HUES6 (cell line): Measurements from ENCODE around the gene TDRD12.
"Not testable (repeated sequence)": the region's sequence is repeated elsewhere in the genome, so short reads cannot be mapped to it uniquely, and the experiment has no call there.

Experiments
- H3K27ac ChIP-seq: 2 replicates; pipeline ENCODE4 v1.7.0; 2013; ENCODE audit warnings: low read depth, mild to moderate bottlenecking, low read length, inconsistent platforms
- H3K27me3 ChIP-seq: 2 replicates; pipeline ENCODE4 v1.6.1; 2013; ENCODE audit warnings: low read length; ENCODE audit not compliant: control insufficient read depth, insufficient read depth
- H3K36me3 ChIP-seq: 2 replicates; pipeline ENCODE4 v1.6.1; 2013; ENCODE audit warnings: low read length; ENCODE audit not compliant: control insufficient read depth, insufficient read depth
- H3K4me1 ChIP-seq: 2 replicates; pipeline ENCODE4 v1.6.1; 2013; ENCODE audit warnings: low read length; ENCODE audit not compliant: control insufficient read depth, insufficient read depth
- H3K4me3 ChIP-seq: 2 replicates; pipeline ENCODE4 v1.5.1; 2013; ENCODE audit warnings: low read depth, low read length
- H3K9ac ChIP-seq: one replicate; pipeline ENCODE4 v1.6.1; 2013; ENCODE audit warnings: mild to moderate bottlenecking, low read length
- H3K9me3 ChIP-seq: 2 replicates; pipeline ENCODE4 v1.6.1; 2013; ENCODE audit warnings: low read depth, low read length; ENCODE audit not compliant: control insufficient read depth, insufficient read depth

The TDRD12 gene

DNA sequence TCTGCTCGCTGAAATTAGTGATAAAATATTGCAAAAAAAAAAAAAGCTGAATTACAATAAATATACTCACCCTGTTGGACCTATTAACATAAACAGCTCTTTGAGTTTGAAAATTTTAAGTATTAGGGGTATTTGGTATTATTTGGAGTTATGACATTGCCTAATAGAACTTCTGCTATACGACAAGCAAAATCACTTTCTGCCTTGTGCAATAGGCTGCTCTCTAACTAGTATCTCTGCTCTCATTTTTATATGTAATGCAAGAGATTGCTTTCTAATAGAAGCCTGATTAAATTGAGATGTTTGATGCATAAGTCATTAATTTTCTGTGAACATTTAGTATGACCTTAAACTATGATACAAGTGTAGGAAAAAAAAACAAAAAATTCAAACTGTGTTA is 38.6 kb upstream of the TDRD12 start:
- H3K4me3 ChIP-seq, result no peak overlapping the region
- no peak overlapping the region for H3K9ac ChIP-seq
- no peaks in the 10 kb centered on the region for H3K9me3 ChIP-seq
- H3K27me3 ChIP-seq, result peaks cover 26% of the 10 kb centered on the region
- peaks cover 11% of the 10 kb centered on the region for H3K4me1 ChIP-seq
- no peaks in the 10 kb centered on the region for H3K36me3 ChIP-seq
- no peak overlapping the region for H3K27ac ChIP-seq

DNA sequence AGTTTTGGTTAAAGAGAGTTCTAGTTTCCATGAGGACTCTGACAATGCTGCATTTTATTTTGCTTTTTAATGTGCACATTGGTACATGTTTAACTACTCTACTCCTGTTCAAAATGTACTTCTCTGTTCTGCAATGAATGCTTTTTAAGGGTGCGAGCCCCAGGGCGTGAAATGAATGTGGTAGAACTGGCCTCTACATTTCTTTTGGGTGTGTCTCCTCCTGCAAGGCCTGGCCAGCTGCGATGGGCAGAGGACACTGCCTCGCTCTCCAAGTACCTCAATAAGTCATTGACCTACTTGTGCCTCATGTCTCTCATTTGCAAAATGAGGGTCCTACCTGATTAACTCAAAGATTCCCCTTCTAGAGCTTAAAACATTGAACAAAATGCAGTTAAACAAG is 37.2 kb upstream of the TDRD12 start:
- Histone ChIP-seq H3K4me3 (no peak overlapping the region), H3K27ac (no peak overlapping the region), H3K36me3 (no peaks in the 10 kb centered on the region), H3K9ac (no peak overlapping the region), H3K4me1 (peaks cover 6% of the 10 kb centered on the region), H3K9me3 (no peaks in the 10 kb centered on the region), H3K27me3 (peaks cover 13% of the 10 kb centered on the region)

DNA sequence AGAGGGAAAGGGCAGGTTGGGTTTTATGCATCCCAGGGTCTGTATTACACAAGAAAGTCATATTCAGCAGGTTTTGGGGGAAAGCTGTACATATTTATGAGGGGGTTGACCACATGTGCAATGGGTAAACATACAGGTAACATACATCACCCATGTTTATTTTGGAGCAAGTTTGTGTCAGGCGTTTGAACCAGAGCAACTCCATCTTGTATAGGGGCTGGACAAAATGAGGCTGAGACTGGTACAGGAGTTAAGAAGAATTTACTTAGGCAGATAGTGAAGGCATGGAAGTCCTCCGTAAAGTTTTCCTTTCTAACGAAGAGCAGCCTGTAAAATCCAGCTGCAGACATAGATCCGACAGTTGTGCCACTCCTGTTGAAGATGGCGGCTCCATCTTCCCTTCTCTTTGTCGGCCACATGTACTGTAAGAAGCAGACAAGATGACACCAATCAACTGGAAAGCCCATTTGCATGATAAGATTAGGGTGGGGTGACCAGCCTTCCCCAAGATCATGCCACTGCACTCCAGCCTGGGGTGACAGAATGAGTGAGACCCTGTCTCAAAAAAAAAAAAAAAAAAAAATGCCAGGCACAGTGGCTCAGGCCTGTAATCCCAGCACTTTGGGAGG is 32.6 kb upstream of the TDRD12 start:
- H3K9me3 ChIP-seq, result no peaks in the 10 kb centered on the region
- H3K9ac ChIP-seq, result no peak overlapping the region
- peaks cover 3% of the 10 kb centered on the region; the same call in 1 of the 2 replicates for H3K27me3 ChIP-seq
- H3K27ac ChIP-seq, result no peak overlapping the region
- no peaks in the 10 kb centered on the region for H3K4me1 ChIP-seq
- H3K4me3 ChIP-seq, result no peak overlapping the region
- no peaks in the 10 kb centered on the region for H3K36me3 ChIP-seq

DNA sequence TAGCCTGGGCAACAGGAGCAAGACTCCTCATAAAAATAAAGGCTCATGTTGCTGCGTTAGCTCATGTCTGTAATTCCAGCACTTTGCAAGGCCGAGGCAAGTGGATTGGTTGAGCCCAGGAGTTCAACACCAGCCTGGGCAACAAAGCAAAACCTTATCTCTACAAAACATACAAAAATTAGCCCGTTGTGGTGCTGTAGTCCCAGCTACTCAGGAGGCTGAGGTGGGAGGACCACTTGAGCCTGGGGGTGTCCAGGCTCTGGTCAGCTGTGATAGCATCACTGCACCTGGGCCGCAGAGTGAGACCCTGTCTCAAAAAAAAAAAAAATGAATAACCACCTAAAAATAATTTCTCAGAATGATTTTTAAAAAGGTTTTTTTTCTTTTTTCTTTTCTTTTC is 31.9 kb upstream of the TDRD12 start:
- Histone ChIP-seq H3K27ac (no peak overlapping the region), H3K36me3 (no peaks in the 10 kb centered on the region), H3K9ac (no peak overlapping the region), H3K27me3 (peaks cover 7% of the 10 kb centered on the region), H3K4me1 (peaks cover 3% of the 10 kb centered on the region), H3K9me3 (no peaks in the 10 kb centered on the region), H3K4me3 (no peak overlapping the region)

DNA sequence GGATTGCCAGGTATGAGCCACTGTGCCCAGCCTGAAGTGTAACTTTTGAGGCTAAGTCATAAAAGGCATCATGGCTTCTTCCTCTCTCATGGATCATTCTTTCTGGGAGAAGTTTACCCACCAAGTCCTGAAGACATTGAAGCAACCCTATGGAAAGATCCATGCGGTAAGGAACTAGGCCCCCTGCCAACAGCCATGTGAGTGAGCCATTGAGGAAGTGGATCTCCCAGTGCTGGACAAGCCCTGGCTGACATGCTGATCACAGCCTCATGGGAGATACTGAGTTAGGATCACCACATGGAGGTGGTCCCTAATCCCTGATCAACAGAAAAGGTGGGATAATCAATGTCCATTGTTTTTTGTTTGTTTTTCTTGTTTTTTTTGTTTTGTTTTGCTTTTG is 31.3 kb upstream of the TDRD12 start:
- Histone ChIP-seq H3K27me3 (peaks cover 12% of the 10 kb centered on the region), H3K4me3 (no peak overlapping the region), H3K27ac (no peak overlapping the region), H3K4me1 (peaks cover 4% of the 10 kb centered on the region), H3K36me3 (no peaks in the 10 kb centered on the region), H3K9me3 (no peaks in the 10 kb centered on the region; the same call in 1 of the 2 replicates), H3K9ac (no peak overlapping the region)

DNA sequence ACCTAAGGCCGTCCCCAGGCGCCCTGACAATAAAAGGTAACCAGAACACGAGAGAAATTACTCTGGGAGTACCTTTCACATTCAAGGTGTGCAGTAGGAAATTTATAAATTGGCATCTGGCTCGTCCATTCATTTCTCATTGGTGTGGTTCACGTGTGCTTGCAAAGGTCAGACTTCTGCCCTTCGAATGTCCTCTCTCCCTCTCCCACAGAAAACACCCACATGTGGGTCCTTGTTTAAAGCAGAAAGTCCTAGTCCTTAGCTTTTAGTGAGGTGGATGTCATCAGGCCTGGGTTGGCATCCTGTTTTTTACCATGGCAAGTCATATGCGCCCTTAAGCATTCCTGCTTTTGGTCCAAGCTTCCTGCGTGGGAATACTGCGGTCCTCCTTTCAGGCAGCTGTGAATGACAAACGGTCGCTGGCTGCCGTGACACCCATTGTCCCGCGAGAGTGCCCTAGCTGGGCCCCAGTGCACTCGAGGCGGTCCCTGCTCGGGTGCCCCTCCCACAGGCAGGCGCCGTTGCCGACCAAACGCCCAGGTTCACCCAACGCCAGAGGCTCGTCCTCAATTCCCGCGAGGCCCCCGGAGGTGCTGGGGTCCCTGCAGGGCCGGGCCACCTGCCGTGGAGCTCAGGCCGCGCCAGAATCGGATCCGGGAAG is 28.1 kb upstream of the TDRD12 start, which contains the start of gene NUDT19:
Gene NUDT19, plus strand, starts transcription at position 531 of the 661 bp plus-strand sequence. CDS start 140 bp downstream, outside the sequence.
- no peak within 1 kb of the TSS for H3K27ac ChIP-seq
- H3K4me3 ChIP-seq, result peak within 1 kb of the TSS; percentile 74
- peaks cover 4% of the 10 kb centered on the region for H3K4me1 ChIP-seq
- H3K9me3 ChIP-seq, result no peaks in the 10 kb centered on the region; the same call in 1 of the 2 replicates
- peaks cover 12% of the 10 kb centered on the region for H3K27me3 ChIP-seq
- H3K9ac ChIP-seq, result peak within 1 kb of the TSS; percentile 84
- no peaks in the 10 kb centered on the region for H3K36me3 ChIP-seq

DNA sequence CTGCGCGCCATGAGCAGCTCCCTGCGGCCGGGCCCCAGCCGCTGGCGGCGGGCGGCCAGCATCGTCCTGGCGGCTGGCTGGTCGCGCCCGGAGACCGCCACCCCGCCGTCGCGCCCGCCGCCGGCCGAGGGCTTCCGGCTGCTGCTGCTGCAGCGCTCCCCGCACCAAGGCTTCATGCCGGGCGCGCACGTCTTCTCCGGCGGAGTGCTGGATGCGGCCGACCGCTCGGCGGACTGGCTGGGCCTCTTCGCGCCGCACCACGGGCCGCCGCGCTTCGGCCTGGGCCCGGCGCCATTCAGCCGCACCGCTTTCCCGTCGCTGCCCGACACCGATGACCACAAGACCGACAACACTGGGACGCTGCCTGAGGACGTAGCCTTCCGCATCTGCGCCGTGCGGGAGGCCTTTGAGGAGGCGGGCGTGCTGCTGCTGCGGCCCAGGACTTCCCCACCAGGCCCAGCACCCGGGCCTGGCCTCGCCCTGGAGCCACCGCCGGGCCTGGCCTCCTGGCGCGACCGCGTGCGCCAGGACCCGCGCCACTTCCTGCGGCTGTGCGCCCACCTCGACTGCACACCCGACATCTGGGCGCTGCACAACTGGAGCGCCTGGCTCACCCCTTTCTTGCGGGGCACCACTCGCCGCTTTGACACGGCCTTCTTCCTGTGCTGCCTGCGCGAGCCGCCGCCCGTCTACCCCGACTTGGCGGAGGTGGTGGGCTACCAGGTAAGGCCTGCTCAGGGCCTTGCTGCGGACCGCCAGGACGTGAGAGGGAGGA is 27.4 kb upstream of the TDRD12 start:
- H3K9ac ChIP-seq, result peak overlapping the region; percentile 84
- H3K27ac ChIP-seq, result no peak overlapping the region
- H3K27me3 ChIP-seq, result peaks cover 12% of the 10 kb centered on the region
- no peaks in the 10 kb centered on the region; the same call in 1 of the 2 replicates for H3K9me3 ChIP-seq
- H3K4me3 ChIP-seq, result peak overlapping the region; percentile 74
- no peaks in the 10 kb centered on the region for H3K36me3 ChIP-seq
- H3K4me1 ChIP-seq, result peaks cover 4% of the 10 kb centered on the region

DNA sequence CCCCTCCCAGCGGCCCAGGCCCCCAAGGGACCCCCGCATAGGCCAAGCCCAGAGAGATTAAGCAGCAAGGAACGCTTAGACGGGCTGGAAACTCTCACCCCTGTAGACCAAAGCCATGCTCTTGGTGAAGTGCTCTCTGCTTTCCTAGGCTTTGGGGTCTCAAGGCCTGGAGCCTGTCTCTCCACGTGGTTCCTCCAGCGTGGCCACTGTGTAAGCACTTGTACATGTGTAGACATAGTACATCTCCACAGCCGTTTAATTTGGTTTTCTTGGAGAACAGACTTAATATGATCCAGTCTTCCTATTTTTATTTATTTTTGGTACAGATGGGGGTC is 26.9 kb upstream of the TDRD12 start:
- peak overlapping the region; percentile 84 for H3K9ac ChIP-seq
- H3K27ac ChIP-seq, result no peak overlapping the region

DNA sequence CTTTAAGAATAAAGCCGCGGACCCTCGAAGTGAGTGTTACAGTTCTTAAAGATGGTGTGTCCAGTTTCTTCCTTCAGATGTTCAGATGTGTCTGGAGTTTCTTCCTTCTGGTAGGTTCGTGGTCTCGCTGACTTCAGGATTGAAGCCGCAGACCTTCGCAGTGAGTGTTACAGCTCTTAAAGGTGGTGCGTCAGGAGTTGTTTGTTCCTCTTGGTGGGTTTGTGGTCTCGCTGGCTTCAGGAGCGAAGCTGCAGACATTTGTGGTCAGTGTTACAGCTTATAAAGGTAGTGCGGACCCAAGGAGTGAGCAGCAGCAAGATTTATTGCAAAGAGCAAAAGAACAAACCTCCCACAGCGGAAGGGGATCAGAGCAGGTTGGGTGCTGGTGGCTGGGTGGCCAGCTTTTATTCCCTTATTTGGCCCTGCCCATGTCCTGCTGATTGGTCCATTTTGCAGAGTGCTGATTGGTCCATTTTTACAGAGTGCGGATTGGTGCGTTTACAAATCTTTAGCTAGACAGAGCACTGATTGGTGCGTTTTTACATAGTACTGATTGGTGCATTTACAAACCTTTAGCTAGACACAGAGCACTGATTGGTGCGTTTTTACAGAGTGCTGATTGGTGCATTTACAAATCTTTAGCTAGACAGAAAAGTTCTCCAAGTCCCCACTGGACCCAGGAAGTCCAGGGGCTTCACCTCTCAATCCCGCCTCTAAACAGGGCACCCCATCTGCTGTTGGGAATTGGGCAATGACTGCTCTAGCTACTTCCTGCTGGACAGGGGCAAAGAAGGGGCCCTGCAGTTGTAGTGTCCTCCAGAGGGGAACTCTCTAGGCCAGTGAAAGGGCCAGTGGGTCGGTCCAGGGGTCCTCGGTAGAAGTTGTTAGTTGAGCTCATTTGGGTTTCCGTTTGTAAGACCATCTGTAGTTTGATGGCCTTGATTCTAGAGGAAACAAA is 26.1 kb upstream of the TDRD12 start:
- H3K27me3 ChIP-seq, result peaks cover 12% of the 10 kb centered on the region
- H3K9me3 ChIP-seq, H3K36me3 ChIP-seq, H3K27ac ChIP-seq, H3K4me1 ChIP-seq, H3K9ac ChIP-seq: not testable (repeated sequence)
- H3K4me3 ChIP-seq, result 0 out of 2 replicates have a peak overlapping the region, but pooled peaks have one; percentile 74

More for the DNA sequence above, 26.9 kb upstream of the TDRD12 start:
- H3K4me1 ChIP-seq, result peaks cover 4% of the 10 kb centered on the region
- no peaks in the 10 kb centered on the region for H3K36me3 ChIP-seq
- peaks cover 12% of the 10 kb centered on the region for H3K27me3 ChIP-seq
- peak overlapping the region; percentile 74 for H3K4me3 ChIP-seq
- H3K9me3 ChIP-seq, result no peaks in the 10 kb centered on the region; the same call in 1 of the 2 replicates

DNA sequence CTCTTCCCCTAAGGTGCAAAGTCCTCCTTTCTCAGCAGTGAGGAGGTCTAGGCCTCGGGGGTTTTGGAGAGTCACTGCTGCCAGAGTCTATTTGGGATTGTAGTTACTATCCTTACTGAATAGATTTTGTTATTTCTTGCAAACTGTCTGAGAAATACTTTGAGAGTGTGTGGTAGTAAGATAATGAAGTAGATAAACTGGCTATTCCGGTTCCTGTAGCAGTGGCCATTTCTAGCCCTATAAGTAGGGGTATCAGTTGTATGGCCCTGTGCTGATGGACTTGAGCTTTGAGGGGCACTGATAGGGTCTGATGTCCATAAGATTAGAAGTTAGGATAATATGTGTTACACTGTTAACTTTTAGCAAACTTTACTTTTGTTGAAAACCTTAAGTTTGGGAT is 25.3 kb upstream of the TDRD12 start:
- H3K4me3 ChIP-seq, H3K27ac ChIP-seq, H3K9me3 ChIP-seq, H3K36me3 ChIP-seq, H3K9ac ChIP-seq, H3K4me1 ChIP-seq: not testable (repeated sequence)
- peaks cover 12% of the 10 kb centered on the region for H3K27me3 ChIP-seq
